ENCODE results near the gene MRPL19.

Gene MRPL19

GRCh38 chr2:75627902-75628504 is 18.6 kb upstream of the MRPL19 start:
- Mint-ChIP-seq H3K4me3 (no peak overlapping the region), H3K9me3 (no peaks in the 10 kb centered on the region), H3K4me1 (ENCODE audit: low read depth in 2 of 2) (no peaks in the 10 kb centered on the region), H3K27ac (no peak overlapping the region), H3K36me3 (ENCODE audit: insufficient read depth) (no peaks in the 10 kb centered on the region), H3K27me3 (peaks cover 26 to 64% of the 10 kb centered on the region in 2 donors)
- DNase-seq: peak; percentile 37 to 49 (median 39)
- ATAC-seq (replicated peaks): peak; percentile 76

- Mint-ChIP-seq H3K4me1 (ENCODE audit: low read depth in 2 of 2) (no peaks in the 10 kb centered on the region), H3K36me3 (ENCODE audit: insufficient read depth) (no peaks in the 10 kb centered on the region), H3K9me3 (no peaks in the 10 kb centered on the region), H3K27ac (no peak overlapping the region), H3K4me3 (no peak overlapping the region), H3K27me3 (peaks cover 23 to 49% of the 10 kb centered on the region in 2 donors)
- DNase-seq: no peak
- no peak for ATAC-seq (replicated peaks)
These were observed 14.4 kb upstream of the MRPL19 start for GRCh38 chr2:75632091-75632701.

- no peaks in the 10 kb centered on the region for H3K9me3 Mint-ChIP-seq
- no peaks in the 10 kb centered on the region for H3K4me1 Mint-ChIP-seq (ENCODE audit: low read depth in 2 of 2)
- H3K4me3 Mint-ChIP-seq: no peak overlapping the region
- H3K36me3 Mint-ChIP-seq (ENCODE audit: insufficient read depth): no peaks in the 10 kb centered on the region
- peaks cover 29 to 55% of the 10 kb centered on the region in 2 donors for H3K27me3 Mint-ChIP-seq
- ATAC-seq (replicated peaks) (no peak), DNase-seq (no peak)
- no peak overlapping the region for H3K27ac Mint-ChIP-seq
These were observed 13.8 kb upstream of the MRPL19 start for GRCh38 chr2:75632813-75633212.

DNA sequence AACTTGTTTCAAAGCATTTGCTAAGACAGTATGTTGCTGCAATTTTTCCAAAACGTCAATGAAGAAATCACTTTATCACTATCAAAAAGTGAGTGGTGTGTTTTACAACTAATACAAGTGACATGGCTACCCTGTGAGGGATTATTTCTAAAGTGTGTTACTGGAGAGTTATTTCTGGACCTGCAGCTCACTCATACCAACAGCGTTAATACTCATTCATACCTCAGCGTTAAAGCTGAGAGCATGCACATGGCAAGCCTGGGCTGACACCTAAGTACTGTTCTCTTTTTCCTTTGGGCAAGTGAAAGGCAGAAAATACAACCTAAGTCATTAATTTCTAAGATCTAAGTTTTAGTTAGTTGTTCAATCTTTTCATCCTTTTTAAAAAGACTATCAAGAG is 13.0 kb upstream of the MRPL19 start:
- no peak for ATAC-seq (replicated peaks)
- Mint-ChIP-seq H3K9me3 (no peaks in the 10 kb centered on the region), H3K4me3 (no peak overlapping the region)

DNA sequence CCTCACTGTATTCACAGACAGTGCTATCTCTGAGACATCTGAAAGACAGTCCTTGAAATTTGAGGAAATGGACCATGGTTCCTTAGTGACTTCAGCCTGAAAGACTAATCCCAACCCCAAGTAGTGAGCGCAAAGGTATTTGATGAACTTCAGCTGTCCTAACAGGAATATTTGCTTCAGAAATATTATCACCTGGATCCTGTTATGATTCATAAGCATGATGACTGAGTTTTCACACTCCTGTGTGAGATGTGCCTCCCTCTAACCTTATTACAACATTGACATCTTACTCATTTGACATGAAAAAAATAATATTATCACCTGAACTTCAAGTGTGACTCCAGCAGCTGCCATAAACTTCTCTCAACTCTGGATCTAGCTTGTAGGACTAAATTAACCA is 11.6 kb upstream of the MRPL19 start:
- Mint-ChIP-seq H3K4me1 (ENCODE audit: low read depth in 2 of 2) (no peaks in the 10 kb centered on the region), H3K9me3 (no peaks in the 10 kb centered on the region), H3K27me3 (peaks cover 41 to 69% of the 10 kb centered on the region in 2 donors), H3K4me3 (no peak overlapping the region), H3K36me3 (ENCODE audit: insufficient read depth) (no peaks in the 10 kb centered on the region), H3K27ac (no peak overlapping the region)
- no peak for DNase-seq
- ATAC-seq (replicated peaks): no peak

More for the DNA sequence above, 13.0 kb upstream of the MRPL19 start:
- no peak for DNase-seq
- Mint-ChIP-seq H3K27me3 (peaks cover 33 to 63% of the 10 kb centered on the region in 2 donors), H3K36me3 (ENCODE audit: insufficient read depth) (no peaks in the 10 kb centered on the region), H3K4me1 (ENCODE audit: low read depth in 2 of 2) (no peaks in the 10 kb centered on the region), H3K27ac (no peak overlapping the region)

DNA sequence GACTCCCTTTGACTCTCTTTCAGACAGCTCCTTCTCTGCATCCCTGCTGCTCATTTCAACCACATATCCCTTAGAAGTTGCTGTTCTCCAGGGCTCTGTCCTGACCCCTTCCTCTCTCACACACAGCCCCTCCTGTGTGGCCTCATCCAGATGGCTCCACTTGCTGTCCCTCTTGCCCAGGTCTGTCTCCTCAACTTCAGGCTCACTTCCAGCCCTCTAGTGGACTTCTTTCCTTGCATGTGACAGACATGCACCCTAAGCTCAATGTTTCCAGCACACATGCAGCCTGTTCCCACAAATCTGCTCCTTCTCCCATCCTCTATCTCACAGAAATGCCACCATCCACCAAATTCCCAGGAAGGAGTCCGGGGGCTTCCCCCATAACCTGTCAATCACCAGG is 9.0 kb upstream of the MRPL19 start:
- Mint-ChIP-seq H3K4me3 (no peak overlapping the region), H3K9me3 (no peaks in the 10 kb centered on the region), H3K27me3 (peaks cover 31 to 45% of the 10 kb centered on the region in 2 donors), H3K36me3 (ENCODE audit: insufficient read depth) (no peaks in the 10 kb centered on the region), H3K4me1 (ENCODE audit: low read depth in 2 of 2) (no peaks in the 10 kb centered on the region), H3K27ac (no peak overlapping the region)
- DNase-seq (no peak), ATAC-seq (replicated peaks) (no peak)

- H3K36me3 Mint-ChIP-seq (ENCODE audit: insufficient read depth): no peaks in the 10 kb centered on the region
- DNase-seq (peak; percentile 21 to 40 (median 23)), ATAC-seq (replicated peaks) (peak; percentile 96)
- H3K27ac Mint-ChIP-seq: no peak overlapping the region
- no peaks in the 10 kb centered on the region for H3K9me3 Mint-ChIP-seq
- H3K4me1 Mint-ChIP-seq (ENCODE audit: low read depth in 2 of 2): no peaks in the 10 kb centered on the region
- H3K4me3 Mint-ChIP-seq: no peak overlapping the region
- H3K27me3 Mint-ChIP-seq: peaks cover 27 to 40% of the 10 kb centered on the region in 2 donors
These were observed 5.9 kb upstream of the MRPL19 start for GRCh38 chr2:75640621-75641121.

- Mint-ChIP-seq H3K9me3 (no peaks in the 10 kb centered on the region), H3K4me3 (no peak overlapping the region), H3K27me3 (peaks cover 20 to 30% of the 10 kb centered on the region in 2 donors), H3K4me1 (ENCODE audit: low read depth in 2 of 2) (peaks cover 4 to 7% of the 10 kb centered on the region in 2 donors), H3K36me3 (ENCODE audit: insufficient read depth) (peaks cover 6% of the 10 kb centered on the region), H3K27ac (no peak overlapping the region)
- DNase-seq (no peak), ATAC-seq (replicated peaks) (no peak)
These were observed 5.0 kb upstream of the MRPL19 start for GRCh38 chr2:75641587-75641986.

DNA sequence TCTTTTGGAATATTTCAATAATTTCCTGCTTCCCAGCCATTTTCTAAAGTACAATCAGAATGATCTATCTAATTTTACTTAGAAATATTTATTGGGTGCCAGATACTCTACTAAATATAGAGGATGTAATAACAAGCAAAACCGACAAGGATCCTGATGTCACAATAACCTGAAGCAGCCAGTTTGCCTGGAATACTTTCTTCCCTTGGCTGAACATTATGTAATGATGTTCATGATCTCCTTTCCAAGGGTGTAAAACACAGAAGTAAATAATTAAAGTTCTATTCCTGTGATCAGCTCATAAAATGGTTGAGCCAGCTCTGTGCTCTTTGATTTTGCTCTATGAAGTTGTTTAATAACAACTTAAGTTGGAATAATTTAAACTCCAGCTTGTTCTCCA is 2.6 kb upstream of the MRPL19 start:
- H3K4me3 Mint-ChIP-seq: no peak overlapping the region
- H3K9me3 Mint-ChIP-seq: no peaks in the 10 kb centered on the region
- H3K36me3 Mint-ChIP-seq (ENCODE audit: insufficient read depth): peaks cover 21% of the 10 kb centered on the region
- DNase-seq (no peak), ATAC-seq (replicated peaks) (no peak)
- peaks cover 12 to 14% of the 10 kb centered on the region in 2 donors for H3K4me1 Mint-ChIP-seq (ENCODE audit: low read depth in 2 of 2)
- peaks cover 5 to 8% of the 10 kb centered on the region in 2 donors for H3K27me3 Mint-ChIP-seq
- no peak overlapping the region for H3K27ac Mint-ChIP-seq

- Mint-ChIP-seq H3K36me3 (ENCODE audit: insufficient read depth) (peaks cover 31% of the 10 kb centered on the region), H3K4me3 (no peak overlapping the region), H3K27me3 (no peaks in the 10 kb centered on the region), H3K9me3 (no peaks in the 10 kb centered on the region), H3K4me1 (ENCODE audit: low read depth in 2 of 2) (peaks cover 17 to 21% of the 10 kb centered on the region in 2 donors), H3K27ac (peak overlapping the region in 1 of 2 donors; percentile 94)
- DNase-seq: no peak
- ATAC-seq (replicated peaks): no peak
These were observed 940 bp upstream of the MRPL19 start for GRCh38 chr2:75645643-75646042.

GRCh38 chr2:75646090-75646582 is 447 bp upstream of the MRPL19 start:
- ATAC-seq (replicated peaks) (peak; percentile 1), DNase-seq (no peak)
- Mint-ChIP-seq H3K27me3 (no peaks in the 10 kb centered on the region), H3K9me3 (no peaks in the 10 kb centered on the region), H3K27ac (peak overlapping the region; percentile 94), H3K4me1 (ENCODE audit: low read depth in 2 of 2) (peaks cover 17 to 23% of the 10 kb centered on the region in 2 donors), H3K4me3 (peak overlapping the region; percentile 94 to 95), H3K36me3 (ENCODE audit: insufficient read depth) (peaks cover 31% of the 10 kb centered on the region)

GRCh38 chr2:75647771-75648170 is 1.2 kb downstream of the MRPL19 start:
- no peaks in the 10 kb centered on the region for H3K27me3 Mint-ChIP-seq
- H3K27ac Mint-ChIP-seq: peak overlapping the region; percentile 94
- no peak for ATAC-seq (replicated peaks)
- no peaks in the 10 kb centered on the region for H3K9me3 Mint-ChIP-seq
- H3K36me3 Mint-ChIP-seq (ENCODE audit: insufficient read depth): peaks cover 40% of the 10 kb centered on the region
- DNase-seq: no peak
- peaks cover 17 to 34% of the 10 kb centered on the region in 2 donors for H3K4me1 Mint-ChIP-seq (ENCODE audit: low read depth in 2 of 2)
- peak overlapping the region; percentile 94 to 95 for H3K4me3 Mint-ChIP-seq

GRCh38 chr2:75654012-75654411 is 7.4 kb downstream of the MRPL19 start:
- Mint-ChIP-seq H3K27me3 (no peaks in the 10 kb centered on the region), H3K4me3 (no peak overlapping the region), H3K4me1 (ENCODE audit: low read depth in 2 of 2) (peaks cover 3 to 38% of the 10 kb centered on the region in 2 donors), H3K27ac (no peak overlapping the region), H3K9me3 (peaks cover 0 to 8% of the 10 kb centered on the region in 2 donors), H3K36me3 (ENCODE audit: insufficient read depth) (peaks cover 56% of the 10 kb centered on the region)
- no peak for DNase-seq
- ATAC-seq (replicated peaks): no peak

DNA sequence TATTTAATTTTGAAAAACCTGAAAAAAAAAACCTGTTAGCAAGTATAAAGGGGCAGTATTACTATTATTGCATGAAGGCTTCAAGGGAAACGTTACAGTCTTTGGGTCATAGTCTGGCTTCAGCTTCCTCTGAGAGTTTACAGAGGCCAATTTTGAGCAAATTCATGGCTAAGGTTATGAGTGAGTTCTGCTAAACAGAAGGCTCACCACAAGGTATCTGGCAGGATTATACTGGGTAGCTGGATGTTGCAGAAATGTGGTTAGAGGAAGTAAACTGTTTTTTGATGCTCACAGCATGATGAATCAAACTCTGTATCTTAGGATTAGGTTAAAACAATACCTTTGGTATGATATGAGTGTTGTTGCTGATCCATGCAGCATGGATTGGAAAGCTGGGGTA is 9.3 kb downstream of the MRPL19 start:
- Mint-ChIP-seq H3K9me3 (peaks cover 3 to 8% of the 10 kb centered on the region in 2 donors), H3K27ac (no peak overlapping the region), H3K4me1 (ENCODE audit: low read depth in 2 of 2) (peaks cover under 1 to 32% of the 10 kb centered on the region in 2 donors), H3K36me3 (ENCODE audit: insufficient read depth) (peaks cover 47% of the 10 kb centered on the region), H3K4me3 (no peak overlapping the region), H3K27me3 (no peaks in the 10 kb centered on the region)
- no peak for ATAC-seq (replicated peaks)
- DNase-seq: no peak
